ENCODE data around the gene POLR3C.

The POLR3C gene

DNA sequence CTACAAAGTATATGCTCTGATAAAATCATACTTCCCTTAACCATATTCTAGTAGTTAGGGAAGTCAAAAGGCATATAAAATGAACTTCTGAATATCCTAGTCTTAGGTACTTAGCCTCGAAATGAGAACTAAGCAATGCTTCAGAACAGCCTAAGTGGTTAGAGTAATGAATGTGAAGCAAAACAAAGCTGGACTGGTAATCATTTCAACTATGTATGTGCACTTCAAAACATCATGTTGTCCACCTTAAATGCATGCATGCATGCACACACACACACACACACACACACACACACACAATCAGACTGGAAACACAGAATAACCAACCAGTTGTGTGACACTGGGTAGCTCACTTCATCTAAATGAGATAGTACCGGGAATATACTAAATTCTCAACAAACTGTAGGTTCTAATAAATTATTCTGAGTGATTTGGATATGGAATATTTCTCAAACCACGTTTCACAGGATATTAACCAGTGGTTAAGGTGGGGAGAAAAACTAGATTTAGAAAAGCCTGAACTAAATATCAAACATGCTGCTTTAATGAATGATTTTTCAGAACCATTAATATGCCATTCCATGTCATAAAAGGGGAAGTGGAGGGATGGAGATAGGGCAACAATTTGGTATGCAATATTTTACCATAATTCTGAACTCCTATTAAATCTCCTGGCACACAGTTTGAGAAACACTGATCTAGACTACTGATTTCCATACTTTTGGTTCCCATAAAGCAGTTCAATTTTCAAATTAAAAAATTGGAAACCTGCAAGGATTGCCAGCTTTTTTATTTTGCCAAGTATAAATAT is 19.6 kb upstream of the POLR3C start:
- TF ChIP-seq GATA2 (IDR thresholded peaks at IDR 0.05; ENCODE audit: low read depth, low read length), result no peak
- no peak for TF ChIP-seq GATA3 (IDR thresholded peaks at IDR 0.05; ENCODE audit: low read depth, low read length)

DNA sequence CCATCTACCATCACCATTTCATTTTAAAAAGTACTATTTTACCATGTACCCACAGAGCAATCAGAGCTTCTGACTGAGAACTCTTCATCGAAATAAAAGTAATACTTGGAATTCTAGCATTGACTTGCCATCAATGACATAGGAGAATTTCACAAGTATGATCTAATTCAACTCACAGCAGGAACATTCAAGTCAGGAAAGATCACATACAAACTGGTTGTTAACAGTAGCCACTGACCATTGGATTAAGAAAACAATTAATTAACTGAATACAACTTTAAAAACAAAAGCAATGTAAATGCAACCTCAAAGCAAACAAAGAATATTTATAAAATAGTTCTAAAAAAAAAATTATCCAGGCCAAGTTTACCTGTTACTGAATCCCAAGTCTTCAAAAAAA is 18.9 kb upstream of the POLR3C start:
- no peak for TF ChIP-seq GATA2 (IDR thresholded peaks at IDR 0.05; ENCODE audit: low read depth, low read length)
- no peak for TF ChIP-seq GATA3 (IDR thresholded peaks at IDR 0.05; ENCODE audit: low read depth, low read length)

GRCh38 chr1:145806408-145806807 is 17.6 kb upstream of the POLR3C start:
- TF ChIP-seq GATA2 (IDR thresholded peaks at IDR 0.05; ENCODE audit: low read depth, low read length) (no peak), GATA3 (IDR thresholded peaks at IDR 0.05; ENCODE audit: low read depth, low read length) (no peak)

DNA sequence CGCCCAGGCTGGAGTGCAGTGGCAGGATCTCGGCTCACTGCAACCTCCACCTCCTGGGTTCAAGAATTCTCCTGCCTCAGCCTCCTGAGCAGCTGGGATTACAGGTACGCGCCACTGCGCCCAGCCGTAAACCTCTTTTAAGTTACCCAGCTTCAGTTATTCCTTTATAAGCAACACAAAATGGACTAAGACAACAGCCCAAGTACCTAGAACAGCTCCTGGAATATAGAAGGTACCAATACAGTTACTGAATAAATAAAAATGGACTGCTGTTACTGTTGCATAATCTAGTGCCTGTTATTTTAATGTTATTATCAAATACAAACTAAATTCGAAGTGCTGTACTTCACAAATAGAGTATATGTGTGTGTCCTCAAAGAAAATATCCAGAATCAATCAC is 17.2 kb upstream of the POLR3C start:
- no peak for TF ChIP-seq GATA3 (IDR thresholded peaks at IDR 0.05; ENCODE audit: low read depth, low read length)
- no peak for TF ChIP-seq GATA2 (IDR thresholded peaks at IDR 0.05; ENCODE audit: low read depth, low read length)

GRCh38 chr1:145824499-145824842 is 471 bp downstream of the POLR3C start:
- TF ChIP-seq GATA3 (IDR thresholded peaks at IDR 0.05; ENCODE audit: low read depth, low read length) (no peak), GATA2 (IDR thresholded peaks at IDR 0.05; ENCODE audit: low read depth, low read length) (no peak)

GRCh38 chr1:145826030-145826429 is 2.0 kb downstream of the POLR3C start:
- TF ChIP-seq GATA3 (IDR thresholded peaks at IDR 0.05; ENCODE audit: low read depth, low read length) (peak; percentile 56), GATA2 (IDR thresholded peaks at IDR 0.05; ENCODE audit: low read depth, low read length) (no peak)

DNA sequence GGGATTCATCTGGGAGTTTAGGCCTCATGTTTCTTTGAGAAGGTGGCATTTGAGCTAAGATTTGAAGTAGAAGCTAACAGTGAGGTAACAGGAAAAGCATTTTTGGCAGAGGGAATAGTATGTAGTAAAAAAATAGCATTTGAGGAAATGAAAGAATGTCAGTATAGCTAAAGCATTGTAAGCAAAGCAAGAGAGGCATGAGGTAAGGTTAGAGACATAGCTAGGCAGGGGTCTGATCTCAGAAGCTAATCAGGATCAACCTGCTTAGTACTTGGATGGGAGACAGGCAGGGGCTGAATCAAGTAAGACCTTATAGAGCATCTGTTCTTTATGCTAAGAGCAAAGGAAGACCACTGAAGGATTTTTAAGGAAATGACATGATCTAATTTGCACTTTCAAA is 4.0 kb downstream of the POLR3C start:
- TF ChIP-seq GATA3 (IDR thresholded peaks at IDR 0.05; ENCODE audit: low read depth, low read length) (no peak), GATA2 (IDR thresholded peaks at IDR 0.05; ENCODE audit: low read depth, low read length) (no peak)

DNA sequence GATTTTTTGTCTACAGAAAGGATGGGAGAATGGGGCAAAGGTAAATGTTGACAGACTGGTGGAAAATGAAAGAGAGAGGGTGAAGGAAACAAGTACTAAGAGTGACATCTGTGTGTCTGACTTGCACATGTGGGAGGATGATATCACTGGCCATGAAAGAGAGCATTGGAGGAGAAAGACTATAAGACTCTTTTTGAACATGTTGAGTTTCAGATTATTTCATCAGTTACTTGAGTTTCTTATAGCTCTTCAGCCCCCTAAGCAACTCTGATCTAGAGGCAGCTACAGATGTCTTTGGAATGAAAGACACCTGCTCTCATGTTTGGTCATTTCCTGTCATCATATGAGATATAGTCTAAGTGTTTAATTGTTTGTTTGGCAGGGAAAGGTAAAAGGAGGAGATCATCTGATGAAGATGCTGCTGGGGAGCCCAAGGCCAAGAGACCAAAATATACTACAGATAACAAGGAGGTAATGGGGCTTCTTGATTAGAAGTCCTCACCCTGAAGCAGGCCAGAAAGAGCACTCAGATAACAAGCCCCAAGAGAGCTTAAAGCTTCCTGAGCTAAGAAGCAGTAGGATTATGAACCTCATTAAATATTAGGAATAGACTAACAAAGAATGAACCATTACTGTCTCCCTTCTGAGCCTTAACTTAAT is 4.5 kb downstream of the POLR3C start:
- TF ChIP-seq GATA2 (IDR thresholded peaks at IDR 0.05; ENCODE audit: low read depth, low read length) (no peak), GATA3 (IDR thresholded peaks at IDR 0.05; ENCODE audit: low read depth, low read length) (no peak)

DNA sequence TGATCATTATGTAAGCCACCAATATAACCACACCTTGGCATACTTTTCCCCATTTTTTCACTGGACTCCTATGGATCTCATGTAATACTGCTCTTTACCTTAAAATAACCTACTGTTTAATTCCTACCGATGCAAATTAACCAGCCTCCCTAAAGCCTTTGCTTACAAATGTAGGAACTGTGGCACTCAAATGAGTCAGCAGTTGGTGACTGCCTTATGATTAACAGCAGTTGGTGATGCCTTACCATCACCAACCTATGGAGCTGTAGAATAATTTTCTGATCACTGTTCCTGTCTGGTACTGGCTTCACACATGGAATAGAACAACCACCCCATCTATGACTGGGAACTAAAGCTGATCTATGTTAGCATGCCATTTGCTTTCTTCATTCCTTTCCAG is 13.7 kb downstream of the POLR3C start:
- TF ChIP-seq GATA3 (IDR thresholded peaks at IDR 0.05; ENCODE audit: low read depth, low read length) (no peak), GATA2 (IDR thresholded peaks at IDR 0.05; ENCODE audit: low read depth, low read length) (no peak)

DNA sequence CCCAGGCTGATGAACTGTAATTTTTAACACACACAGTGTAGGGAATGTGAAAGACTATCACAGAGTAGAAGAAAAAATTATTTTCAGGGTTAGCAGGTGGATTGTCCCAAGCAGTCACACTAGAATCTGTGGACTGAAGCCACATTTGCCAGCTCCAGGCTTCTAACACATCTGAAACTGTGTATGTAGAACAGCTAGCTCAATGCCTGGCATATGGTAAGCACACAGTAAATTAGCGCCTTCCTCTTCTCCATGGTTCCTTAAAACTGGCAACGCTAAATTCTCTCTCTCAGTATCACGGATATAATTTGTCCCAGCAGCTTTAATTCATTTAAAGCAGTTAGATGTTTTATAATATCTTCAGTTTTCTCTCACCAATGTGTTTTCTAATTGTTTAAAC is 19.0 kb downstream of the POLR3C start:
- TF ChIP-seq GATA2 (IDR thresholded peaks at IDR 0.05; ENCODE audit: low read depth, low read length), result no peak
- no peak for TF ChIP-seq GATA3 (IDR thresholded peaks at IDR 0.05; ENCODE audit: low read depth, low read length)

GRCh38 chr1:145845144-145845513 is 21.1 kb downstream of the POLR3C start:
- TF ChIP-seq GATA2 (IDR thresholded peaks at IDR 0.05; ENCODE audit: low read depth, low read length) (no peak; the same call in 1 of the 2 replicates), GATA3 (IDR thresholded peaks at IDR 0.05; ENCODE audit: low read depth, low read length) (no peak)

DNA sequence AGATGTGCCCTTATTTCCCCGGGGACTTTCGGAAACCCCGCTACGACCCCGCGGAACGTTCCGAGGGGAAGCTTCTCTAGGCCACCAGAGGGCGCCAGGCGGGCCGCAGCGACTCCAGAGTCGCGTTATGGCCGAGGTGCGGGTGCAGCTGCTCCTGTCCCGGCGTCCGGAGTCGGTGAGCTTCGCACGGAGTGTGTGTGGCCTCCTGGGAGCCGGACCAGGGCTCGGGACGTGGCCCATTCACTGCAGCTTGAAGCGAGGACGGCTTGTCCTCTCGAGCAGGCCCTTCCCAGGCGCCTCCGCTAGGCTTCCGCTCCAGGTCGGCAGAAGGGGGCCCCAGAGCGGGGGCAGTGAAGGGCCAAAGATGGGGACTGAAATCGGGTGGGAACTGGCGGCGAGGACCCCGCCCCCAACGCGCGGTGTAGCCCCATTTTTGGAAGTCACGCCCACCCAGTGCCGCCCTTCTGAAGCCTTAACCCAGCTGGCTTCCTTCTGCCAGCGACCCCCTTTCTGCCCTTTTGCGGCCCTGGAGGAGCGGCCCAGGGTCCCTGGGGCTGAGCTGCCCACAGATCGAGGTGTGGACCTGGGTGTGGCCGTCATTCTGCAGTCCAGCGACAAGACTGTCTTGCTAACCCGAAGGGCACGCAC is 21.6 kb downstream of the POLR3C start, which contains the start of gene NUDT17:
Gene NUDT17 (plus strand): TSS at position 117 of the 648 bp plus-strand sequence. CDS start 11 bp downstream, at position 128.
- no peak for TF ChIP-seq GATA3 (IDR thresholded peaks at IDR 0.05; ENCODE audit: low read depth, low read length)
- no peak for TF ChIP-seq GATA2 (IDR thresholded peaks at IDR 0.05; ENCODE audit: low read depth, low read length)

- no peak for TF ChIP-seq GATA2 (IDR thresholded peaks at IDR 0.05; ENCODE audit: low read depth, low read length)
- TF ChIP-seq GATA3 (IDR thresholded peaks at IDR 0.05; ENCODE audit: low read depth, low read length), result no peak
Observed at GRCh38 chr1:145846201-145846612, 22.2 kb downstream of the POLR3C start.

DNA sequence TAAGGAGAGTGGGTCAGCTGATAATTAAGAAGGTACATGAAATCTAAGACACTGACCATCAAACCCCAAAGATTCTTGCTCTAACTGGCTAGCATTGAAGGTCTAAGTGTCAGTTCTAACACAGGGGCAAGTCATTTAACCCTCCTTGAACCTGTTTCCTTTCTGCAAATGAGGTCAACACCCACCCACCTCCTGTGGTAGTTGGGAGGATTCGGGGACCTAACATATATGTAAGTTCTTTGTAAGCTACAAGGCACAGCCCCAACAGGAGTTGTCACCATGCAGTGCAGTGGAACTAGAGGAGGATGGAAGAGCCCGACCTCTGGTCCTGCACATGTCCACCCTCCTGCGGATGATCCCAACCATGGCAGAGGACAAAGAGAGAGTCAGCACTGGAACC is 23.8 kb downstream of the POLR3C start:
- TF ChIP-seq GATA3 (IDR thresholded peaks at IDR 0.05; ENCODE audit: low read depth, low read length), result no peak
- no peak for TF ChIP-seq GATA2 (IDR thresholded peaks at IDR 0.05; ENCODE audit: low read depth, low read length)

Measured in SH-SY5Y (cell line).